ENCODE data around the gene CGRRF1.

Gene CGRRF1

GRCh38 chr14:54483846-54484245 is 25.9 kb upstream of the CGRRF1 start:
- no peaks in the 10 kb centered on the region for H3K27me3 Mint-ChIP-seq
- no peaks in the 10 kb centered on the region for H3K9me3 Mint-ChIP-seq
- peaks cover 61% of the 10 kb centered on the region for H3K4me1 Mint-ChIP-seq
- peak overlapping the region; percentile 35 for H3K4me3 Mint-ChIP-seq
- peak overlapping the region; percentile 56 for H3K27ac Mint-ChIP-seq
- H3K36me3 Mint-ChIP-seq = peaks cover 12% of the 10 kb centered on the region

- peak overlapping the region; percentile 90 for H3K4me3 Mint-ChIP-seq
- peaks cover 9% of the 10 kb centered on the region for H3K36me3 Mint-ChIP-seq
- H3K27ac Mint-ChIP-seq = peak overlapping the region; percentile 79
- H3K27me3 Mint-ChIP-seq = no peaks in the 10 kb centered on the region
- H3K4me1 Mint-ChIP-seq = peaks cover 80% of the 10 kb centered on the region
- no peaks in the 10 kb centered on the region for H3K9me3 Mint-ChIP-seq
These were observed 23.0 kb upstream of the CGRRF1 start for GRCh38 chr14:54486685-54487084.

- Mint-ChIP-seq H3K27me3 (no peaks in the 10 kb centered on the region), H3K36me3 (peaks cover 9% of the 10 kb centered on the region), H3K27ac (peak overlapping the region; percentile 80), H3K9me3 (no peaks in the 10 kb centered on the region), H3K4me1 (peaks cover 72% of the 10 kb centered on the region), H3K4me3 (peak overlapping the region; percentile 90)
These were observed 21.9 kb upstream of the CGRRF1 start for GRCh38 chr14:54487771-54488170.

GRCh38 chr14:54488318-54488645 is 21.4 kb upstream of the CGRRF1 start:
- Mint-ChIP-seq H3K4me3 (peak overlapping the region; percentile 90), H3K27ac (peak overlapping the region; percentile 80), H3K27me3 (no peaks in the 10 kb centered on the region), H3K4me1 (peaks cover 68% of the 10 kb centered on the region), H3K36me3 (peaks cover 6% of the 10 kb centered on the region), H3K9me3 (no peaks in the 10 kb centered on the region)

- Mint-ChIP-seq H3K4me3 (peak within 1 kb of the TSS; percentile 90), H3K9me3 (no peaks in the 10 kb centered on the region), H3K27ac (peak within 1 kb of the TSS; percentile 98), H3K36me3 (peaks cover 5% of the 10 kb centered on the region), H3K27me3 (no peaks in the 10 kb centered on the region), H3K4me1 (peaks cover 64% of the 10 kb centered on the region)
These were observed 20.9 kb upstream of the CGRRF1 start, which contains the start of gene GMFB for GRCh38 chr14:54488646-54489317. Gene GMFB, minus strand, starts transcription at chr14:54488980. Its CDS starts 53 bp downstream, at chr14:54488927.

GRCh38 chr14:54489318-54489683 is 20.4 kb upstream of the CGRRF1 start:
- Mint-ChIP-seq H3K27ac (peak overlapping the region; percentile 98), H3K4me1 (peaks cover 58% of the 10 kb centered on the region), H3K9me3 (no peaks in the 10 kb centered on the region)

GRCh38 chr14:54489731-54490444 is 19.8 kb upstream of the CGRRF1 start:
- H3K4me1 Mint-ChIP-seq = peaks cover 53% of the 10 kb centered on the region
- no peaks in the 10 kb centered on the region for H3K9me3 Mint-ChIP-seq
- peak overlapping the region; percentile 98 for H3K27ac Mint-ChIP-seq
- peaks cover 4% of the 10 kb centered on the region for H3K36me3 Mint-ChIP-seq
- H3K27me3 Mint-ChIP-seq = no peaks in the 10 kb centered on the region
- peak overlapping the region; percentile 88 for H3K4me3 Mint-ChIP-seq

More at GRCh38 chr14:54489318-54489683, 20.4 kb upstream of the CGRRF1 start:
- Mint-ChIP-seq H3K4me3 (peak overlapping the region; percentile 88), H3K36me3 (peaks cover 4% of the 10 kb centered on the region), H3K27me3 (no peaks in the 10 kb centered on the region)

- Mint-ChIP-seq H3K36me3 (peaks cover 4% of the 10 kb centered on the region), H3K4me1 (peaks cover 45% of the 10 kb centered on the region), H3K27me3 (no peaks in the 10 kb centered on the region), H3K4me3 (no peak overlapping the region), H3K27ac (no peak overlapping the region), H3K9me3 (no peaks in the 10 kb centered on the region)
These were observed 19.1 kb upstream of the CGRRF1 start for GRCh38 chr14:54490445-54491175.

GRCh38 chr14:54493293-54493692 is 16.4 kb upstream of the CGRRF1 start:
- H3K27me3 Mint-ChIP-seq = no peaks in the 10 kb centered on the region
- no peaks in the 10 kb centered on the region for H3K36me3 Mint-ChIP-seq
- peaks cover 20% of the 10 kb centered on the region for H3K4me1 Mint-ChIP-seq
- H3K4me3 Mint-ChIP-seq = no peak overlapping the region
- no peaks in the 10 kb centered on the region for H3K9me3 Mint-ChIP-seq
- H3K27ac Mint-ChIP-seq = no peak overlapping the region

GRCh38 chr14:54497224-54497623 is 12.5 kb upstream of the CGRRF1 start:
- Mint-ChIP-seq H3K4me3 (no peak overlapping the region), H3K9me3 (no peaks in the 10 kb centered on the region), H3K4me1 (no peaks in the 10 kb centered on the region), H3K36me3 (no peaks in the 10 kb centered on the region), H3K27me3 (peaks cover 5% of the 10 kb centered on the region), H3K27ac (no peak overlapping the region)

GRCh38 chr14:54498095-54498531 is 11.6 kb upstream of the CGRRF1 start:
- Mint-ChIP-seq H3K27ac (no peak overlapping the region), H3K36me3 (no peaks in the 10 kb centered on the region), H3K4me1 (no peaks in the 10 kb centered on the region), H3K4me3 (no peak overlapping the region), H3K27me3 (peaks cover 5% of the 10 kb centered on the region), H3K9me3 (no peaks in the 10 kb centered on the region)

GRCh38 chr14:54498579-54498978 is 11.1 kb upstream of the CGRRF1 start:
- H3K36me3 Mint-ChIP-seq = no peaks in the 10 kb centered on the region
- H3K4me3 Mint-ChIP-seq = no peak overlapping the region
- H3K27ac Mint-ChIP-seq = no peak overlapping the region
- peaks cover 5% of the 10 kb centered on the region for H3K27me3 Mint-ChIP-seq
- no peaks in the 10 kb centered on the region for H3K9me3 Mint-ChIP-seq
- no peaks in the 10 kb centered on the region for H3K4me1 Mint-ChIP-seq

- Mint-ChIP-seq H3K4me3 (no peak overlapping the region), H3K27ac (no peak overlapping the region), H3K27me3 (peaks cover 5% of the 10 kb centered on the region), H3K9me3 (no peaks in the 10 kb centered on the region), H3K36me3 (no peaks in the 10 kb centered on the region), H3K4me1 (no peaks in the 10 kb centered on the region)
These were observed 9.0 kb upstream of the CGRRF1 start for GRCh38 chr14:54500744-54501143.

- no peak overlapping the region for H3K27ac Mint-ChIP-seq
- no peaks in the 10 kb centered on the region for H3K4me1 Mint-ChIP-seq
- peaks cover 5% of the 10 kb centered on the region for H3K27me3 Mint-ChIP-seq
- H3K36me3 Mint-ChIP-seq = no peaks in the 10 kb centered on the region
- H3K9me3 Mint-ChIP-seq = no peaks in the 10 kb centered on the region
- no peak overlapping the region for H3K4me3 Mint-ChIP-seq
These were observed 8.2 kb upstream of the CGRRF1 start for GRCh38 chr14:54501480-54501879.

GRCh38 chr14:54502602-54503001 is 7.1 kb upstream of the CGRRF1 start:
- no peak overlapping the region for H3K4me3 Mint-ChIP-seq
- H3K36me3 Mint-ChIP-seq = no peaks in the 10 kb centered on the region
- H3K9me3 Mint-ChIP-seq = no peaks in the 10 kb centered on the region
- H3K27ac Mint-ChIP-seq = no peak overlapping the region
- H3K4me1 Mint-ChIP-seq = no peaks in the 10 kb centered on the region
- peaks cover 5% of the 10 kb centered on the region for H3K27me3 Mint-ChIP-seq

GRCh38 chr14:54503486-54503885 is 6.2 kb upstream of the CGRRF1 start:
- Mint-ChIP-seq H3K4me3 (no peak overlapping the region), H3K27ac (no peak overlapping the region), H3K36me3 (no peaks in the 10 kb centered on the region), H3K4me1 (no peaks in the 10 kb centered on the region), H3K9me3 (no peaks in the 10 kb centered on the region), H3K27me3 (peaks cover 5% of the 10 kb centered on the region)
